Pulmonary artery endothelial cell (primary cell): ENCODE results near the gene CCL1. TPM values are rescaled to one million over a fixed set of nuclear protein-coding genes. Genes with fewer than 3 reads are reported as not detected.
"Not testable (repeated sequence)": the region's sequence is repeated elsewhere in the genome, so short reads cannot be mapped to it uniquely, and the experiment has no call there.

ENCODE experiments used
- DNase-seq: peaks from one replicate; pipeline ENCODE4 v3.0.0-alpha.2; 2011; ENCODE audit warnings: low read depth, low spot score
- total RNA-seq: library from RNA; depleted of rRNA; stranded (reverse); fragments of >200 nt; gene quantifications from 2 replicates; pipeline ENCODE4 v1.2.3, GENCODE V29; 2014

CCL1 gene
- total RNA-seq, 1 donor from 2014 or later = not detected

GRCh38 chr17:34360601-34361270 is 2.3 kb downstream of the CCL1 start:
- DNase-seq = no peak

- no peak for DNase-seq
These were observed 4.4 kb downstream of the CCL1 start for GRCh38 chr17:34358631-34359030.

GRCh38 chr17:34357398-34357797 is 5.6 kb downstream of the CCL1 start:
- DNase-seq = no peak

GRCh38 chr17:34356194-34356593 is 6.8 kb downstream of the CCL1 start, which contains the start of gene CCL13:
TSS of gene CCL13 (plus strand) at chr17:34356480. CDS start at chr17:34356527, 47 bp downstream.
- no peak for DNase-seq

DNA sequence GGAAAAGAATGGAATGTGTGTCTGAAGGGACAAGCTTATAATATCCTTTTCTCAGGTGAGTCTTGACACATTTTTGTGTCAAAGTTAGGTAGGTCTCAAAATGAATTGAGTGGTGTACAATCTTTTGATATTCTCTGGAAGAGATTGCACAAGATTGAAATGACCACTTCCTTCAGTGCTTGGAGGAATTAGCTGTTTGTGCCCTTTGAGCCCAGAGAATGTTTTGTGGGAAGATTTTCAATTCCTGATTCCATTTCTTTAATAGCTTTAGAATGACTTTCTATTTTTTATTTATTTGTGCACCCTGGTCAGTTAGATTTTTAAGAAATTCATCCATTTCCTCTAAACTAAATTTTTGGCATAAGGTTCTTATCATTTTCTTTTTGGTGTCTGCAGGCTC is 8.4 kb downstream of the CCL1 start:
- no peak for DNase-seq

DNA sequence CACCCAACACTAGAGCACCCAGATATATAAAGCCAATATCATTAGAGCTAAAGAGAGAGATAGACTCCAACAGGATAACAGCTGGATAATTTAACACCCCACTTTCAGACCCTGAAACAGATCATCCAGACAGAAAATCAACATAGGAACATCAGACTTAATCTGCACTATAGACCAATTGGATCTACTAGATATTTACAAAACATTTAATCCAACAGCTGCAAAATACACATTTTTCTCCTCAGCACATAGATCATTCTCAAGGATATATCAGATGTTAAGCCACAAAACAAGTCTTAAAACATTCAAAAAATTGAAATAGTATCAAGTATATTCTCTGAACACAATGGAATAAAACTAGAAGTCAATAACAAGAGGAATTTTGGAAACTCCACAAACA is 10.8 kb downstream of the CCL1 start:
- DNase-seq = no peak

- no peak for DNase-seq
These were observed 11.9 kb downstream of the CCL1 start for GRCh38 chr17:34351096-34351495.

DNA sequence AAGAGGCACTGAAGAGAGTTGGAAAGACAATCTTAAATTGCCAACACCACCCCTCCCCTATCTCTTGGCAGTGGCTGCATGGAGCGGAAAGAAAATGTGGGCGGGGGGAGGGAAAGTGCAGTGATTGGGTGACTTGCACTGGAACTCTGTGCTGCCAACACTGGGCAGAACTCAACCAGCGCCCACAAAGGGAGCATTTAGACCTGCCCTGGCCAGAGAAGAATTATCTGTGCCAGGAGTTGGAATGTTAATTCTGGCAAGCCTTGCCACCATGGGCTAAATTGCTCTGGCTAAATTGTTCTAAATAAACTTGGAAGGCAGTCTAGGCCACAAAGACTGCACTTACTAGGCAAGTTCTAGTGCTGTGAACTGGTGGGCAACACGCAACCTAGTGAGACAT is 13.3 kb downstream of the CCL1 start:
- DNase-seq = no peak

DNA sequence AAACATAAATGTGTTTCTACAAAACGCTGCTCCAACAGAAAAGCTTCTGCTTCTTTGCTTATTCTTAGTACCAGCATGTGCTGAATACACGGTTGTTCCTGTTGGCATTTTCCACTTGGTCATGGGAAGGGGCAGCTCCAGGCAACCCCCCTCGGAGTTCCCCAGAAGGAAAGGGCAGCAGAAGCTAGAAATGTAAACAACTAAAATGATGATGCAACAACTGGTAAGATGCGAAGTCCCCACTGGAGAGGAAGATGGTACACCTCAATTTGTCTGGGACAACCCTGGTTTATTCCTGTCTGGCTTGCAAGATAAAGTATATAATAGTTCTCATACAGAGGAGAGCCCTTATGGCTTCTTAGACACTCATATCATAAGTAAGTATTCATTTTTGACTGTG is 16.0 kb downstream of the CCL1 start:
- DNase-seq = no peak

- no peak for DNase-seq
These were observed 21.1 kb downstream of the CCL1 start for GRCh38 chr17:34341916-34342315.

GRCh38 chr17:34339138-34339770 is 23.8 kb downstream of the CCL1 start:
- no peak for DNase-seq

- DNase-seq = no peak
These were observed 25.3 kb downstream of the CCL1 start for GRCh38 chr17:34337701-34338100.

DNA sequence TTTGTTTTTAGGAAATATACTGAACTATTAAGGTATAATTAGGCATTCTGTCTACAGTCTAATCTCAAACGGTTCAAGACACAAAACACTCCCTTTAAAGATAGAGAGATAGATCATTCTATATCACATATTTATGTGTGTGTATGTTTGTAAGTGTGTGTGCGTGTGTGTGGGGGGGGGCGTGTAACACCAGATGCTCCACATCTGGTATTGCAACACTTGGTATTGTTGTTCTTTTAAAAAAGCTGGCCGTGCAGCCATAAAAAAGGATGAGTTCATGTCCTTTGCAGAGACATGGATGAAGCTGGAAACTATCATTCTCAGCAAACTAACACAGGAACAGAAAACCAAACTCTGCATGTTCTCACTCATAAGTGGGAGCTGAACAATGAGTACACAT is 35.5 kb downstream of the CCL1 start:
- DNase-seq = not testable (repeated sequence)

GRCh38 chr17:34321964-34322363 is 41.1 kb downstream of the CCL1 start:
- DNase-seq = no peak

- no peak for DNase-seq
These were observed 44.0 kb downstream of the CCL1 start, which contains the start of gene CCL8 for GRCh38 chr17:34319039-34319483. TSS of gene CCL8 (plus strand) at chr17:34319435. CDS start at chr17:34319502, 67 bp downstream.

DNA sequence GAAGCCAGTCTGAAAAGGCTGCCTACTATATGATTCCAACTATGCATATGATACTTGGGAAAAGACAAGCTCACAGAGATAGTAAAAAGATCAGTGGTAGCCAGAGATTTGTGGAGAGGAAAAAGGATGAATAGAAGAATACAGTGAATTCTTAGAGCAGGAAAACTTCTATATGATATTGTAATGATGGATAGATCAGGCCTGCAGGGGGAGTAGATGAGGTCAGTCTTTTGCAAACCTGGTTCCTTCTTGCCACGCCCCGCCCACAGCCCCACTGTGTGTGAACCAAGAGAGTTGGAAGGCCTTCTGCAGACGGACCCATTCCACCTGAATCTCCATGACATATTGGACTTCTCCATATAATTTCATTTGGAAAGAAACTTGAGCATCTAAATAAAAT is 44.6 kb downstream of the CCL1 start:
- no peak for DNase-seq

- DNase-seq = no peak
These were observed 48.8 kb downstream of the CCL1 start for GRCh38 chr17:34314279-34314678.

DNA sequence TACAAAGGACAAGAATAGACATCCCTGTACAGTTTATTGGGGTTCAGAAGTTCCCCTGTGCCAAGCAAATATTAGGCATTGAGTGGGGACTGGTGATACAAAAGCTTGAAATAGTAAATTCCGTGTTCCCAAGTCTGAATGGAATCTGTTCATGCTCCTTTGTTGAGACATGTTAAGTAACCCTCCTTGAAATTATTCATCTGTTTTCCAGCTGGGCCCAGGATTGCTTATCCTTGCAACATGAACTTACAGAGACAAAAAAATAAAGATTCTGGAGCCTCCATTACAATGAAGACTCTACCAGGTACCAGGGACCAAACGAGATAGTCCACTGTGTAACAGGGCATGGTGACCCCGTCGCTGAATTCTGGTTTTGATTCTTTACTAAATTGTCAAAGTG is 49.9 kb downstream of the CCL1 start:
- DNase-seq = no peak

GRCh38 chr17:34312080-34312479 is 51.0 kb downstream of the CCL1 start:
- no peak for DNase-seq

DNA sequence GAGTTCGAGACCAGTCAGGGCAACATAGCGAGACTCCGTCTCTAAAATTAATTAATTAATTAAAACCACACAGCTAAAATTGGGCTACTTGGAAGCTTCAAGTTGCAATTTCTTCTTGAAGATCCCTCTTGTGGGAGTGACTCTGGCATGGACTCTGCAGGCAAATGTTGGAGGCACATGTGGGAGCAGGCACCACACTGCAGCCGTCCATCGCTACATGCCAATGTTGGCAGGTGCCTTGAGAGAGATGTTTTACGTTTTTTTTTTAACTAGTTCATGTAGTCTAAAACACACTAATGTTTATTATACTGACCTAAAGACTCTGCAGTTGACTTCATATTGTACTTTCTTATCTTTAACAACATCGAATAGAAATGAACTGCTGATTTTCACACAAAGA is 51.7 kb downstream of the CCL1 start:
- no peak for DNase-seq
